Stimulated activated CD4-positive, alpha-beta T cell treated with anti-CD3 and anti-CD28 coated beads, Interleukin-2, amount 100 ng/mL, for 48 hours (primary cell): Measurements from ENCODE around the gene CENPB.

Experiments used
- DNase-seq, 2 donors: peaks; one replicate each; pipeline ENCODE4 v3.0.0-alpha.2; 2020

CENPB gene

DNA sequence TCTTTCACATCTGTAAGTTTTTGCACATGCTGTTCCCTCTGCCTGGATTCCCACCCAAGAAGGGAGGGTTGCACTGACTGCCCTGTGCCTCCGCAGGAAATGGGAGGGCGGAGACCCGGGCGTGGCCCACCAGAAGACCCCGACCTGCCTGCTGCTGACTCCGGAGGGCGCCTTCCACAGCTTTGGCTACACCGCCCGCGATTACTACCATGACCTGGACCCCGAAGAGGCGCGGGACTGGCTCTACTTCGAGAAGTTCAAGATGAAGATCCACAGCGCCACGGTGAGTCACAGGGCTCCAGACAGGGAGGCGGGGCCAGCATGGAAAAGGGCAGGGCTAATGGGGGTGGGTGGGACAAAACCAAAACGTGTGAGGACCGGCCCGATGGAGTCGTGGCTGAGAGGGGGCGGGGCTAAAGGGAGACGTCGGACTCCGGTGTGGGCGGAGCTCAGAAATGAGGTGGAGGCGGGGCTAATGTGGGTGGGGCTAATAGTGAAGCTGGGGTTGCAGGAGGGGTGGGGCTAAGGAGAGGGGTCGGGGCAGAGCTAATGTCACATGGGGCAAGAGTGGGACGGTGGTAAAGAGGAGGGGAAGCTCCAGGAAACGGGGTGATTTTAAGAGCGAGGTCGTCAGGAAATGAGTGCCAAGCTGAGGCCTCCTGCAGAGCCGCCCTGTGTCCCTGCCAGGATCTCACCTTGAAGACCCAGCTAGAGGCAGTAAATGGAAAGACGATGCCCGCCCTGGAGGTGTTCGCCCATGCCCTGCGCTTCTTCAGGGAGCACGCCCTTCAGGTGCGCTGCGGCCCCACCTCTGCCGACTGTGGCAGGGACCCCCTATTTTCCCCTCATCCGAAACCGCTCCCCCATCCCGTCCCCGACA, 41.5 kb downstream of the CENPB start:
- peak; percentile 63 to 65 for DNase-seq

DNA sequence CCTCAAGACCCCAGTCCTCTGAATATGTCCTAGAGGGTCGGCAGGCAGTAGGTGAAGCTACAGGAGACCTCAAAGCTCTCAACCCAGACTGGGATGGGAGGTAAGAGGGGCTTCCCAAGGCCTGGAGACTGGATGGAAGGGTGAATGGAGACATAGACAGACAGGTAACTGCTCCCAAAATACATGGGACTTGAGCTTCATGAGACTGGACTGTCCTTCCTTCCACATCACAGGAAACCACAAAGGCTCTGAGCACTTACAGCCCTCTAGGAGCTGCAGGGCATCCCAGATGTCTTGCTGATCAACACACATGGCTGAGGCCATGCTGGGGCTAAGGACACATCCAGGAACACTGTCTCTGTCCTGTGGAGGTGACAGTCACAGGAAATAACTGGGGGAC, 42.5 kb downstream of the CENPB start:
- DNase-seq: no peak

DNA sequence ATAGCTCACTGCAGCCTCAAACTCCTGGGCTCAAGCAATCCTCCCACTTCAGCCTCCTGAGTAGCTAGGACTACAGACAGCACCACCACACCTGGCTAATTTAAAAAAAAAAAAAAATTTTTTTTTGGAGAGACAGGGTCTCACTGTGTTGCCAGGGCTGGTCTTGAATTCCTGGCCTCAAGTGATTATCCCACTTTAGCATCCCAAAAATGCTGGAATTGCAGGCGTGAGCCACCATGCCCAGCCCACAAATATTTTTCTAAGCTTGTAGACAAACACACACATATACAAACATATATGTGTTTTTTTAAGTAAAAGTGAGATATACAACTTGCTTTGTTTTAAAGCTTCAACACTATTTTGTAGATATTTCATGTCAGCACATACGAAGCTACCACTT, 43.3 kb downstream of the CENPB start:
- no peak for DNase-seq

DNA sequence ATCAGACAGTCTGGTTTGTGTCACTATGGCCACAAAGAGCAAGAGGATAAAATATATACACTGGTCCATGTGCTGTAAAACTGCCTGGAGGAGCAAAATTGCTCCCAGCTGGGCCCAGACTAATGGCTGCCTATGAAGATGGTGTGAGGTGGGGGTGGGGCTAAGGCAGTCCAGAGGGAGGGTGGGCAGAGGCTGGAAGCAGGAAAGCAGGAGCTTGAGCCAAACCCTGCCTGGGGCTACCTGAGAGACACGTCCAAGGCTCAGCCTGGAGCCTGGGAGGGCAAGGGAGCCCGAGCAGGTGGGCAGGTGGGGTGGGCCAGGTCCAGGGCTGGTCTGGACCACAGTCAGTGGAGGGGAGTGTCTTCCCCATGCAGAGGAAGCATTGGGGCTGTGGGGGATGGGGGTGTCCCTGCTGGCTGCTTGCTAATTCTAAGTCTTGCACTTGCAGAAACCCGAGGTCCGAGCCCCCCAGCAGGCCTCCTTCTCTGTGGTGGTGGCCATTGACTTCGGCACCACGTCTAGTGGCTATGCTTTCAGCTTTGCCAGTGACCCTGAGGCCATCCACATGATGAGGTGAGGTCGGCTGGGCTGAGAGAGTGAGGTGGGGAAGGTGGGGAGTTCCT, 44.6 kb downstream of the CENPB start:
- no peak for DNase-seq

DNA sequence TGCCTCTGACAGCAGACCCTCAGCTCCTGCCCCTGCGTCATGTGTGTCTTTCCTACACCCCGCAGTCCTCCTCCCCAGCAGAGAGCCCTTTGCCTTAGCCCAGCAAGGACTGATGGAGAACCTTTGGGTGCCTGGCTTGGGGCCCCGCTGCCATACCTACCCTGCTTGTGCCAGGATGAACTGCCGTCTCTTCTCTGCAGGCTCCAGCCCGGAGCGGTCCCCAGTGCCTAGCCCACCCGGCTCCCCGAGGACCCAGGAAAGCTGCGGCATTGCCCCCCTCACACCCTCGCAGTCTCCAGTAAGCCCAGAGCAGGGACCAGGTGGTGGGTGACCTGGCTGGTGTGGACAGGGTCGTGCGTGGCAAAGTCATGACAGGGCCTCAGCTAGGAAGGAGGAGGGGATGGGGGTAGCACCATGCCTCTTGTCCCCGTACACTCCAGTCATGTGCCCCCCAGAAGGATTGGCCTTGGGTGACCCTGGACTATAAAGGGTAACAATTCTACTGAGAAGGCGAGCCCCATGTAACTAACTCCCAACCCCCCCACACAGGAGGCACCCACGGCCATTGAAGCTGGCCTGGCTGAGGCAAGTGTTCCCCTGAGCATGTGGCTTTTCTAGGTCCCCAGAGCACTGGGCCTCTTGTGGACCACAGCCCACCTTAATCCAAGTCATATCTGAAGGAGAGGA, 45.8 kb downstream of the CENPB start:
- no peak for DNase-seq

DNA sequence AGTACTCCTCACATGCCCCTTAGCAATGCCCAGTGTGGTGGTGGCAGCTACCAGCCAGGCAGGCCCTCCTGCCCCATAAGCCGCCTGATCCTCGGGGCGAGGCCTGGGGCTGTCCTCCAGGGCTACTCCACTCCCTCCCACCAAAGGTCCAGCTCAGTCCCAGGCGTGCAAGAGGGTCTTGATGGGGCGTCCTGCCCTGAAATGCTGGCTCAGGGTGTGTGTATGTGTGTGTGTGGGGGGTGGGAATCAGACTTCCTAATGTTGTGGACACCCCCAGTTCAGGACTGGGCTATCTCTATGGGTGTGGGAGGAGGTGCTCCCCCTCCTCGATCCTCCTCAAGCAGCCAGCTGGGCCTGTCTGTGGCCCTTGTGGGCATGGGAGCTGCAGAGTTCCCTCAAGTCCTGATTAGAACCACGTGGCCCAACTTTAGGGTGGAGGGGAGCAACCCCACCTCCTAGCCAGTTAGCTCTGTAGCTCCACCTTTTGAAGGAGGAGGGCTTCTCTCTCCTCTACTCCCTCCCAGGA, 46.6 kb downstream of the CENPB start:
- no peak for DNase-seq

DNA sequence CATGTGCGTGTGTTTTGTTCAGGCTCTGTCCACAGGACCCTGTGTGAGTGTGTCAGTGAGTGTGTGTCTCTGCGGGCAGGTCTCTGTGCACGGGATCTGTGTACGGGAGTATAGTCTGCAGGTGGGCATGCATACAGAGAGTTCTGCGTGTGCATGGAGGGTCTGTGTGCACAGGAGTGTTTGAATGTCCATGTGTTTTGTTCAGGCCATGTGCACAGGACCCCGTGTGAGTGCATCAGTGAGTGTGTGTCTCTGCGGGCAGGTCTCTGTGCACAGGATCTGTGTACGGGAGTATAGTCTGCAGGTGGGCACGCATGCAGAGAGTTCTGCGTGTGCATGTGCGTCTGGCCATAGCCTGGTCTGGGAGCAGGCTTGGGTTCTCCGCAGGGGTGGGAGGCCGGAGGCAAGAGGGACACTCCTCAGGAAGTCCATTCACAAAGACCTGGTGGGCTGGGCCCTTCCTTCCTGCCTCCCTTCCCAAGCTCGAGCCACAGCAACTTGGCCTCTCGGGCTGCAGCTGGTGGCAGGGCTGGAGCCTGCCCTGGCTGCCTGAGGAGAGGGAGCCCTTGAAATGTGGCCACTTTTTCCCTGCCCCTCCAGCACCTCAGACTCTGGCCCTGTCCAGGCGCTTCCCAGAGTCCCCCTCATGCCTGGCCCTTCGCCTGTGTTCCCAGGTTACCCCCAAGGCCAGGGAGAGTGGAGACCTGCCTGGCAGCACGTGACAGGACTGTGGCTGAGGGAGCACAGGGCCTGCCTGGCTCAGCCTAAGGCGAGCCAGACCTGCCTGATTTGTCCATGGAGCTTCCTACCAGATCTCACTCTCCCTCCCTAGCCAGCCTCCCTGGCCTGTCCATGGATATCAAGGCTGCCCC, 47.2 kb downstream of the CENPB start:
- DNase-seq: no peak

DNA sequence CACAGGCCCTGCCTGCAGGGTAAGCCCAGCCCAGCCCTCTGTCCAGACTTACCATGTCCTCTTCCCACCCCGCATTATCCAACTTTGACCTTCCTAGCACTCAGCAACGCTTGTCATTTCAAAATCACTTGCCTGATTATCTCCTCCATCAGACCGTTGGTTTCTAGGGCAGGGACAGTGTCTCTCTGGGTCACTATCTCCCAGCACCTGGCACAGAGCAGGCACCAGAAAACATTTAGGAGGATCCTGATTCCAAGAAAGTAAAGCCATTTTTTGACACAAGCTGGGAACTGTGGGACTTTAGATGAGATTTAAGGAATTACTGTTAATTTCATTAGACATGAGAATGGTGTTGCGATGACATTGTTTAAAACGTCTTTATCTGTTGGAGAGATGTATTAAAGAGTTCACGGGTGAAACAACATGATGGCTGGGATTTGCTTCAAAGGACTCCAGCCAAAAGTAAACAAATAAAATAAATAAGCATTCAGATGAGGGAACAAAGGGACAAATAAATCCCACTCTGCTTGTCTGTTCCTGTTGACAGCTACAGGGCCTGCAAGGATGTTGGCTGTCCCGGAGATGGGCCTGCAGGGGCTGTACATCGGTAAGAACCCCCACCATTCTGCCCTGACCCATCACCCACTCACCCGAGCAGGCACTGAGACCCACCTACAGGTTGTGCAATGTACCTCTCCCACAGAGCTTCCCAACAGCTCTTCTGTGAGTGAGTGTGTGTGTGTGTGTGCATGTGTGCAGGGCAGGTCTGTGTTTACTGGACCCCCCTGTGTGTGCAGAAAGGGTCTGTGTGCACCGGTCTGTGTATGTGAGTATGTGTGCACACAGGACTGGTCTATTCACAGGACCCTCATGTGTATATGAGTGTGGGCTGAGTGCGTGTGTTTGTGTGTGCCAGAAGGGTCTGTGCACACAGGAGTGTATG, 48.2 kb downstream of the CENPB start:
- DNase-seq: no peak

DNA sequence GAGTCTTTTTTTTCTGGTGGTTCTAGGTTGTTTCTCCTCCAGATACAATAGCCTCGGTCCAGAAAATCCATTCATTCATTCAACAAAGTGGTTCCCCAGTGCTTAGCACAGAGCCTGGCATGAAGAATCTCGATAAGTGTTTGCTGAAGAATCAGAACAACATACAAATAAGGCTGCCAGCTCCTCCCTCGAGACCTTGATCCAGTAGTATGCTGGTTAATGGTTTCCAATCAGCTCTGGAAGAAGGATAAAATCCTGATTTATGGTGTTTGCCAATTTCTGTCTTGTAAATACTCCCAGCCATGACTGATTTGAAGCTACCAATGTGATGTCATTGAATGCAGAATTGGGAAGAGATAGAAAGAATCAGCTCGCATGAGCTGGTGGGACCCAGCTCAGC, 50.8 kb downstream of the CENPB start:
- DNase-seq: no peak

DNA sequence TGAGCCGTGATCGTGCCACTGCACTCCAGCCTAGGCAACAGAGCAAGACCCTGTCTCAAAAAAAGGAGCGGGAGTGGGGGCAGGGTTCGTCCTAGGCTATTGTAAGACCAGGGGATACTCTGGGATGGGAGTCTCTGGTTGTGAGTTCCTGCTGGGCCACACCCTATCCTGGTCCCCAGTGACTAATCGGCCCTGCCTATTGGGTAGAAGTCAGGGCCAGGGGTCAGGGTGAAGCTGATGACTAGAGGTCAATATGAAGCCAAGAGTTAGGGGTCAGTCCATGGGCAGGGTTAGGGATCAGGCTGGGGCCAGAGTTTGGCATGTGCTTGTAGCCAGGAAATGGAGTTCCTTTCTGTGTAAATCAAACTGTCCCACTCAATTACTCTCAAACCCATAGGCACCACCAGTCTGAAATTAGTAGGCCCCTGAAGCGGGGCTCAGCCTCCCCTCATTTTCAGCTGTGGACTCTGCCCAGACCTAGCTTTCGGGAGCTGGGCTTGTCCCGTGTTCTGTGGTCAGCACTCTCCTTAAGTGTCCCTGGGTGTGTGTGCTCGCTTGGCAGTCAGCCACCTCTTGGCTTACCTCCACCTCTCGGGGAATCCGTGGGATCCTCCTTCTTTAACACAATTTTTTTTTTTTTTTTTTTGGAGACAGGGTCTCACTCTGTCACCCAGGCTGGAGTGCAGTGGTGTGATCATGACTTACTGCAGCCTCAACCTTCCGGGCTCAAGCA, 52.3 kb downstream of the CENPB start:
- no peak for DNase-seq
